Naive thymus-derived CD4-positive, alpha-beta T cell (primary cell): Measurements from ENCODE around the gene BCAS3. TPM values are rescaled to one million over a fixed set of nuclear protein-coding genes. Genes with fewer than 3 reads are reported as not detected.
A peak's percentile ranks its signal among the peaks of the same experiment; 100 is the strongest.

Source experiments
- ATAC-seq: fragments of 150-1000 bp; cut with Tn5 transposase; 2 replicates; pipeline ENCODE4 v1.10.0; 2021; ENCODE audit warnings: mild to moderate bottlenecking, moderate library complexity
- CTCF ChIA-PET: fragments of 350-600 bp; sonication (Branson Sonifier 250); formaldehyde crosslinking; loops from one replicate; lab custom pipeline; 2021; ENCODE audit warnings: antibody characterized with exemption; lab: Charles Lee
- POLR2A ChIA-PET: fragments of 350-600 bp; sonication (Branson Sonifier 250); formaldehyde crosslinking; loops from one replicate; lab custom pipeline; 2021; ENCODE audit warnings: antibody characterized with exemption, inconsistent platforms; lab: Charles Lee
- DNase-seq, 9 donors: peaks; one replicate each; pipeline versions ENCODE4 v3.0.0 to v3.0.0-alpha.2; 2020 to 2022; ENCODE audit warnings: mixed read lengths in 1 of 9
- H3K27ac ChIP-seq: one replicate; pipeline ENCODE4 v1.7.0; 2013; ENCODE audit warnings: mild to moderate bottlenecking, low read depth, low read length, moderate library complexity
- H3K27me3 ChIP-seq, 2 donors: one replicate each; pipeline ENCODE4 v1.7.0; 2013; ENCODE audit warnings: low read length in 2 of 2, mild to moderate bottlenecking in 2 of 2, moderate library complexity in 2 of 2; ENCODE audit not compliant: control insufficient read depth in 2 of 2, insufficient read depth in 2 of 2
- H3K36me3 ChIP-seq, 3 experiments: 1 replicate in 2 of 3; 2 replicates in 1 of 3; pipeline ENCODE4 v1.7.0; 2013; ENCODE audit warnings: low read length in 3 of 3, mild to moderate bottlenecking in 3 of 3, moderate library complexity in 1 of 3; ENCODE audit not compliant: insufficient read depth in 3 of 3, control insufficient read depth in 2 of 3
- H3K4me1 ChIP-seq, 2 donors: one replicate each; pipeline ENCODE4 v1.7.0; 2013; ENCODE audit warnings: low read length in 2 of 2, mild to moderate bottlenecking in 2 of 2, moderate library complexity in 1 of 2; ENCODE audit not compliant: control insufficient read depth in 2 of 2, insufficient read depth in 2 of 2
- H3K4me3 ChIP-seq: 2 replicates; pipeline ENCODE4 v1.7.0; 2013; ENCODE audit warnings: mild to moderate bottlenecking, low read length
- H3K9me3 ChIP-seq, 3 experiments: 1 replicate in 2 of 3; 2 replicates in 1 of 3; pipeline ENCODE4 v1.7.0; 2013; ENCODE audit warnings: low read length in 3 of 3; ENCODE audit not compliant: control insufficient read depth in 2 of 3
- H3K27ac Mint-ChIP-seq, 9 donors: one replicate each; pipeline ENCODE4 v1.8.0; 2020 to 2022; ENCODE audit warnings: mixed read lengths in 9 of 9, mild to moderate bottlenecking in 8 of 9, moderate library complexity in 5 of 9, inconsistent platforms in 2 of 9
- H3K27me3 Mint-ChIP-seq, 5 donors: one replicate each; pipeline ENCODE4 v1.8.0; 2021 to 2022; ENCODE audit warnings: mixed read lengths in 5 of 5, mild to moderate bottlenecking in 1 of 5
- H3K36me3 Mint-ChIP-seq, 5 donors: one replicate each; pipeline ENCODE4 v1.8.0; 2020 to 2022; ENCODE audit warnings: mixed read lengths in 5 of 5, mild to moderate bottlenecking in 3 of 5, inconsistent platforms in 1 of 5
- H3K4me1 Mint-ChIP-seq, 7 donors: one replicate each; pipeline ENCODE4 v1.8.0; 2020 to 2022; ENCODE audit warnings: mixed read lengths in 7 of 7, mild to moderate bottlenecking in 3 of 7, inconsistent platforms in 1 of 7
- H3K4me3 Mint-ChIP-seq, 10 donors: one replicate each; pipeline ENCODE4 v1.8.0; 2020 to 2022; ENCODE audit warnings: mild to moderate bottlenecking in 10 of 10, mixed read lengths in 10 of 10, moderate library complexity in 6 of 10, inconsistent platforms in 2 of 10
- H3K9me3 Mint-ChIP-seq, 11 donors: one replicate each; pipeline ENCODE4 v1.8.0; 2020 to 2022; ENCODE audit warnings: mixed read lengths in 11 of 11, mild to moderate bottlenecking in 4 of 11, inconsistent platforms in 1 of 11, moderate library complexity in 1 of 11
- intact Hi-C, 2 donors: fragments of 100-400 bp; cut with micrococcal nuclease; formaldehyde crosslinking; loops; one replicate each; pipeline ENCODE4 v1.15.1; 2023
- polyA plus RNA-seq, 2 donors: library from polyadenylated mRNA; unstranded; fragments of 300-500 nt; fragmentation: Illumina TruSeq; gene quantifications; one replicate each; pipeline ENCODE4 v1.2.3, GENCODE V29; 2021
- total RNA-seq, 6 experiments: library from RNA in 5 of 6; stranded (reverse) in 5 of 6; gene quantifications; 1 replicate in 5 of 6; 2 replicates in 1 of 6; pipeline ENCODE4 v1.2.3 and lab custom pipeline; 2021 to 2026

BCAS3 gene
- total and polyA plus RNA-seq, 7 experiments from 2014 or later, result 18.4 to 57.8 (median 37.5) TPM

DNA sequence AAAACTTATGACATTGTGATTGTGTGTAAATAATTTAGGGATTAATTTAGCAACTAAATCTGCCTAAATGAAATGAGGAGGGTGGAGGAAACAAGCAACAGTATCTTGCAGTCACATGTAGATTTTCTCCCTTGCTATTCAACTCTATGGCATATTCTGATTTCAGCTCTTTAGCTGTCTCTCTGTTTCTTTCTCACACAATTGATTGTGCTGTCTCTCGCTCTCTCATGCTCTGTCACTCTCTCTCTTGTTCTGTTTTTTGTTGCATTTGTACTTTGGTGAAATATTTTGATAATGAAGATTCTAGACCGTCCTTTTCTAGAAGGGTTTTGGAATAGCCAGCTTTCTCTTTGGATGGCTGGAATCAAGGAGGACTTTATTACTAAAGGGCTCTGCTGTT lies 70.6 kb downstream of the BCAS3 start:
- ChIA-PET POLR2A (no interaction called here), CTCF (no interaction called here)
- no peak for ATAC-seq
- H3K9me3 ChIP-seq, result no peaks in the 10 kb centered on the region
- no peak overlapping the region for H3K27ac ChIP-seq
- H3K4me3 Mint-ChIP-seq, result no peak overlapping the region
- intact Hi-C loops, result no loop called here
- no peak for DNase-seq
- H3K4me1 ChIP-seq, result no peaks in the 10 kb centered on the region
- no peaks in the 10 kb centered on the region for H3K36me3 ChIP-seq
- H3K27me3 Mint-ChIP-seq, result peaks cover 0 to 1% (median 0%) of the 10 kb centered on the region in 5 donors
- H3K27ac Mint-ChIP-seq, result peak overlapping the region in 1 of 9 donors; percentile 58
- peaks cover 0 to 5% (median 1%) of the 10 kb centered on the region in 11 donors for H3K9me3 Mint-ChIP-seq
- no peak overlapping the region for H3K4me3 ChIP-seq
- no peaks in the 10 kb centered on the region for H3K27me3 ChIP-seq
- peaks cover 0 to 32% (median 17%) of the 10 kb centered on the region in 5 donors for H3K36me3 Mint-ChIP-seq
- peaks cover 0 to 10% (median 5%) of the 10 kb centered on the region in 7 donors for H3K4me1 Mint-ChIP-seq

DNA sequence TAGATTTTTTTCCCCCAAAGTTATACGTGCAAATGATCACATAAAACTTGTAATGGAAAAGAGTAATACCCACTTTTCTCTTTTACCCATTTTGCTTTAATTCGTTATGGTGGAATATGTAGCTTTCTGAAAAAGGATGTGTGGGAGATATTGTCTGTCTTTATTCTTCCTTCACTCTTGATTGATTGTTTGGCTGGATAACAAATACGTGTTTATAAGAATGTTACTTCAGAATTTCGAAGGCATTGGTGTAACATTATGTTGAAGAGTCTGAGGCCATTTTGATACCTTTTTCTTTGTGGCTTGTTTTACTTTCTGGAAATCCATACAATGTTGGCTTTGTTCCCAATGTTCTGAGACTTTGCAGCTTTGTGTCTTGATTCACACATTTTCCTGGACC lies 71.4 kb downstream of the BCAS3 start:
- ATAC-seq (no peak), DNase-seq (no peak)
- Mint-ChIP-seq H3K4me1 (peaks cover 0 to 8% (median 5%) of the 10 kb centered on the region in 7 donors), H3K36me3 (peaks cover 0 to 35% (median 19%) of the 10 kb centered on the region in 5 donors), H3K27ac (no peak overlapping the region), H3K27me3 (peaks cover 0 to 1% (median 0%) of the 10 kb centered on the region in 5 donors), H3K4me3 (no peak overlapping the region), H3K9me3 (peaks cover 0 to 5% (median 1%) of the 10 kb centered on the region in 11 donors)
- Histone ChIP-seq H3K27me3 (no peaks in the 10 kb centered on the region), H3K36me3 (no peaks in the 10 kb centered on the region), H3K9me3 (no peaks in the 10 kb centered on the region), H3K4me1 (no peaks in the 10 kb centered on the region), H3K4me3 (no peak overlapping the region), H3K27ac (no peak overlapping the region)
- POLR2A ChIA-PET, result no interaction called here
- CTCF ChIA-PET, result no interaction called here
- intact Hi-C loops, result no loop called here

DNA sequence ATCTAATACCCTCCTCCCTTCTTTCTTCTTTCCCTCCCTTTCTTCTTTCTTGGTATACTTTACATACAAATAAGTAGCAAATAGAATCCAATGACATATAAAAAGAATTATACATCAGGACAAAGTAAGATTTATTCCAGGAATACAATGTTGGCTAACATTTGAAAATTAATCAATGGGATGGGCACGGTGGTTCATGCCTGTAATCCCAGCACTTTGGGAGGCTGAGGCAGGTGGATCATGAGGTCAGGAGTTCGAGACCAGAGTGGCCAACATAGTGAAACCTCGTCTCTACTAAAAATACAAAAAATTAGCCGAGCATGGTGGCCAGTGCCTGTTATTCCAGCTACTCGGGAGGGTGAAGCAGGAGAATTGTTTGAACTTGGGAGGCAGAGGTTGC lies 72.1 kb downstream of the BCAS3 start:
- H3K9me3 Mint-ChIP-seq, result peaks cover 0 to 5% (median 1%) of the 10 kb centered on the region in 11 donors
- CTCF ChIA-PET, result no interaction called here
- peaks cover 0 to 42% (median 25%) of the 10 kb centered on the region in 5 donors for H3K36me3 Mint-ChIP-seq
- Histone ChIP-seq H3K27me3 (no peaks in the 10 kb centered on the region), H3K27ac (no peak overlapping the region), H3K36me3 (no peaks in the 10 kb centered on the region), H3K4me1 (no peaks in the 10 kb centered on the region), H3K4me3 (no peak overlapping the region), H3K9me3 (no peaks in the 10 kb centered on the region)
- H3K27ac Mint-ChIP-seq, result no peak overlapping the region
- POLR2A ChIA-PET, result no interaction called here
- no peak overlapping the region for H3K4me3 Mint-ChIP-seq
- DNase-seq (no peak), ATAC-seq (no peak)
- H3K4me1 Mint-ChIP-seq, result peaks cover 0 to 8% (median 5%) of the 10 kb centered on the region in 7 donors
- intact Hi-C loops, result no loop called here
- peaks cover 0 to 1% (median 0%) of the 10 kb centered on the region in 5 donors for H3K27me3 Mint-ChIP-seq

DNA sequence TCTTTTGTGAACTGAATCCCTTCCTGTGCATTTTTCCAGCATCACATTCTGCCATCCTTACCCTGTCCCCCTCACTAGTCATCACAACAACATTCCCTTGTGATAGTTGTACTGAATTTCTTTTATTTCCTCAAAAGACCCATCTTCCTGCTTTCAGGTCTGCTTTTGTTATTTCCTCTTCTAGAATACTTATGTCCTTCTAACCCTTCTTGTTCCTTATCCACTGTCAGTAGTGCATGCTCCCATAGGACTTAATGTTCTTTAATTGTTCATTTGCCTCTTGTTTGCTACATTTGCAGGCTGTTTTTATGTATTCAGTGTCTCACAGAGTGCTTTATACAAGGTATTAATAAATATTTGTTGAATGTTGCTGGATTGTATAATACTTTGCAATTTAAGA lies 73.0 kb downstream of the BCAS3 start:
- intact Hi-C loops, result no loop called here
- POLR2A ChIA-PET, result no interaction called here

DNA sequence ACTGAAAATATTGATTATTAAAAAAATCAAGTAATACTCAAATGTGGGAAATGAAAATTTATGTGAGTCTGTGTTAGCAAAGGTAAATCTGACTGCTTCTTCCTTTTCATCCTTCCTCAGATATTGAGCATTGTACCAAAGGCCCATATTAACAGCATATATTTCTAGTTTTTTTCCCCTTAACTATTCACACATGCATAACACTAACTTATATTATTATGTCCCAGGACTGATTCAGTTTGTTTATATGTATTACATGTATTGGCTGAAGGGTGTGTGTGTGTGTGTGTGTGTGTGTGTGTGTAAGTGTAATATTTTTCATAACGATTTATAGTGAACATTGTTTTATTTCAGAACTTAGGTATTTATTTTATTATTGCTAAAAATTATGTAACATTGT lies 74.2 kb downstream of the BCAS3 start:
- ChIA-PET CTCF (no interaction called here), POLR2A (no interaction called here)
- H3K9me3 Mint-ChIP-seq, result peaks cover 0 to 5% (median 1%) of the 10 kb centered on the region in 11 donors
- ATAC-seq (no peak), DNase-seq (no peak)
- H3K9me3 ChIP-seq, result no peaks in the 10 kb centered on the region
- no peaks in the 10 kb centered on the region for H3K27me3 ChIP-seq
- no peak overlapping the region for H3K4me3 Mint-ChIP-seq
- H3K4me1 ChIP-seq, result no peaks in the 10 kb centered on the region
- no peaks in the 10 kb centered on the region for H3K36me3 ChIP-seq
- H3K27ac Mint-ChIP-seq, result no peak overlapping the region
- peaks cover 0 to 8% (median 5%) of the 10 kb centered on the region in 7 donors for H3K4me1 Mint-ChIP-seq
- H3K27me3 Mint-ChIP-seq, result peaks cover 0 to 1% (median 0%) of the 10 kb centered on the region in 5 donors
- peaks cover 0 to 55% (median 36%) of the 10 kb centered on the region in 5 donors for H3K36me3 Mint-ChIP-seq
- no peak overlapping the region for H3K4me3 ChIP-seq
- H3K27ac ChIP-seq, result no peak overlapping the region
- intact Hi-C loops, result no loop called here

More for the DNA sequence above, 73.0 kb downstream of the BCAS3 start:
- Histone ChIP-seq H3K9me3 (no peaks in the 10 kb centered on the region), H3K36me3 (no peaks in the 10 kb centered on the region), H3K4me3 (no peak overlapping the region), H3K27me3 (no peaks in the 10 kb centered on the region), H3K4me1 (no peaks in the 10 kb centered on the region), H3K27ac (no peak overlapping the region)
- Mint-ChIP-seq H3K27me3 (peaks cover 0 to 1% (median 0%) of the 10 kb centered on the region in 5 donors), H3K36me3 (peaks cover 0 to 45% (median 29%) of the 10 kb centered on the region in 5 donors), H3K4me3 (no peak overlapping the region), H3K9me3 (peaks cover 0 to 5% (median 1%) of the 10 kb centered on the region in 11 donors), H3K27ac (no peak overlapping the region), H3K4me1 (peaks cover 0 to 8% (median 5%) of the 10 kb centered on the region in 7 donors)
- CTCF ChIA-PET, result no interaction called here
- no peak for ATAC-seq
- DNase-seq, result no peak

DNA sequence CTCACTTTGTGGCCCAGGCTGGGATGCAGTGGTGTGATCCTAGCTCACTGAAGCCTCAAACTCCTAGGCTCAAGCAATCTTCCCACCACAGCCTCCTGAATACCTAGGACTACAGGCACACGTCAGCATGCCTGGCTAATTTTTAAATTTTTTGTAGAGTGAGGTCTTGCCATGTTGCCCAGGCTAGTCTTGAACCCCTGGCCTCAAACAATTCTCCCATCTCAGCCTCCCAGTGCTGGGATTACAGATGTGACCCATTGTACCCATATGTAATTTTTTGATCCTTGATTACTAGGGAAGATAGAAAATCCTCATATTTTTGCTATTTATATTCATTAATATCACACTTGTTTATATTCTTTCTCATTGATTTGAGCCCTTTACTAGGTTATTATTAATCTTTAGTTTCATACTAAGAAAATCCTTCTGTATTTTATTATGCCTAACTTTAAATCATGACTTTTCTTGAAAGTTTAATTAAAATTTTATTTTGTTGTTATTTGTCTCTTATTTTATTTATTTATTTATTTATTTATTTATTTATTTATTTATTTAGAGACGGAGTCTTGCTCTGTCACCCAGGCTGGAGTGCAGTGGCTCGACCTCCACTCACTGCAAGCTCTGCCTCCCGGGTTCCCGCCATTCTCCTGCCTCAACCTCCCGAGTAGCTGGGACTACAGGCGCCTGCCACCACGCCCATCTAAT lies 75.4 kb downstream of the BCAS3 start:
- H3K4me3 ChIP-seq, result no peak overlapping the region
- Mint-ChIP-seq H3K27ac (no peak overlapping the region), H3K4me1 (peaks cover 0 to 4% (median 0%) of the 10 kb centered on the region in 7 donors), H3K36me3 (peaks cover 0 to 54% (median 34%) of the 10 kb centered on the region in 5 donors), H3K9me3 (peaks cover 0 to 5% (median 1%) of the 10 kb centered on the region in 11 donors), H3K4me3 (no peak overlapping the region), H3K27me3 (peaks cover 0 to 1% (median 0%) of the 10 kb centered on the region in 5 donors)
- no peaks in the 10 kb centered on the region for H3K4me1 ChIP-seq
- no peaks in the 10 kb centered on the region for H3K9me3 ChIP-seq
- ATAC-seq, result no peak
- CTCF ChIA-PET, result no interaction called here
- H3K27ac ChIP-seq, result no peak overlapping the region
- DNase-seq, result no peak
- POLR2A ChIA-PET, result no interaction called here
- intact Hi-C loops, result no loop called here
- no peaks in the 10 kb centered on the region for H3K36me3 ChIP-seq
- no peaks in the 10 kb centered on the region for H3K27me3 ChIP-seq
